ENCODE measurements around the gene CARD9.
"Not testable (repeated sequence)": the region's sequence is repeated elsewhere in the genome, so short reads cannot be mapped to it uniquely, and the experiment has no call there.

Gene CARD9, protein sequence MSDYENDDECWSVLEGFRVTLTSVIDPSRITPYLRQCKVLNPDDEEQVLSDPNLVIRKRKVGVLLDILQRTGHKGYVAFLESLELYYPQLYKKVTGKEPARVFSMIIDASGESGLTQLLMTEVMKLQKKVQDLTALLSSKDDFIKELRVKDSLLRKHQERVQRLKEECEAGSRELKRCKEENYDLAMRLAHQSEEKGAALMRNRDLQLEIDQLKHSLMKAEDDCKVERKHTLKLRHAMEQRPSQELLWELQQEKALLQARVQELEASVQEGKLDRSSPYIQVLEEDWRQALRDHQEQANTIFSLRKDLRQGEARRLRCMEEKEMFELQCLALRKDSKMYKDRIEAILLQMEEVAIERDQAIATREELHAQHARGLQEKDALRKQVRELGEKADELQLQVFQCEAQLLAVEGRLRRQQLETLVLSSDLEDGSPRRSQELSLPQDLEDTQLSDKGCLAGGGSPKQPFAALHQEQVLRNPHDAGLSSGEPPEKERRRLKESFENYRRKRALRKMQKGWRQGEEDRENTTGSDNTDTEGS

DNA sequence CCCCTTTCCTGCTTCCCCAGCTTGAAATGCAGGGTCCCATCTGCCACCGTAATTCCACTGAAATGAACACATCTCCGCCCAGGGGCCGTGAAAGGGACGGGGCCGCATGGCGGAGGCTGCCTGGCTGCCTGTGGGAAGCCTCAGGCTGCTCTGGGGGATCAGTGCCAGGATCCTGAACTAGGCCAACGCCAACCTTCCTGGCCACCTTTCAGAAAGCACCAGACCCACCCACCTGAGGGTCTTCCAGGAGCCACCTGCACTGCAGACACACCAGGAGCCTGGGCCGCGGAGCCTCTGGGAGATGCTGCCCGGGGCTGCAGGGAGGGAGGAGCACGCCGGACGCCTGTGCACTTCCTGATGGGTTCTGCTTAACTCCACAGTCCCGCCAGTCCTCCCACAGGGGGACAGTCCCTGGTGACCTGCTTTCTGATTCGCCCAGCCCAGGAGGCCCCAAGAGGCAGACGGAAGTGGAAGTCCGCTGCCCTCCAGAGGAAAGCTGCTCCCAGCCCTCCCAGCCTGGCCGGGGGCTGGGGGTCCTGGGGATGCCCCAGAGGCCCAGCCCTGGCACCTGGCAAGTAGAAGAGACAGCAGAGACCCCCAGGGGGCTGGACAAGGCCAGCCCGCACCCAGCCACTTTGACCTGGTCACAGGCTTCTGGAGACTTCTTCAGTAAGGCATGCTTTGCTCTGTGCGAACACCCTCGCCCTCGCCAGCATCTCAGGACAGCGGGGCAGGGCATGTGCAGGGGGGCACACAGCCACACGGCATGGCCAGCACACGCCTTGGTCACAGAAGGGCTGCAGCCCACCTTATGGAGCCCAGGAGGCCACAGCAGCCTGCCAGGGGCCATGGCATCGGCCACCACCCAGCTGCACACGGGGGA lies at the start of gene CARD9:
Gene CARD9, minus strand, starts transcription at position 370 of the 883 bp plus-strand sequence. CDS start 1,591 bp downstream, outside the sequence.
- no peak for DNase-seq

DNA sequence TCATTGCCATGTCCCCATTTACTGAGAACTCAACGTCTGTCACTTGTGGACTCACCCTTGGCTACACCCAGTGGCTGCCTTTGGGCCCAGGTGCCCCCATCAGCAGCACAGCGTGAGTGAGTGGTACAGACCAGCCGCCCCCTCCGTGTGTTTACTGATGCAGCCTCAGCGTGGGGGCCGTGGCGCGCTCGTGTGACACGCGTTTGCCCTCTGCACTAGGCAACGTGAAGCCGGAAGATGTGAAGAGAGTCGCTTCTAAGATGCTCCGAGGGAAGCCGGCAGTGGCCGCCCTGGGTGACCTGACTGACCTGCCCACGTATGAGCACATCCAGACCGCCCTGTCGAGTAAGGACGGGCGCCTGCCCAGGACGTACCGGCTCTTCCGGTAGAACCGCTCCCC lies 49.4 kb upstream of the CARD9 start:
- no peak for DNase-seq

DNA sequence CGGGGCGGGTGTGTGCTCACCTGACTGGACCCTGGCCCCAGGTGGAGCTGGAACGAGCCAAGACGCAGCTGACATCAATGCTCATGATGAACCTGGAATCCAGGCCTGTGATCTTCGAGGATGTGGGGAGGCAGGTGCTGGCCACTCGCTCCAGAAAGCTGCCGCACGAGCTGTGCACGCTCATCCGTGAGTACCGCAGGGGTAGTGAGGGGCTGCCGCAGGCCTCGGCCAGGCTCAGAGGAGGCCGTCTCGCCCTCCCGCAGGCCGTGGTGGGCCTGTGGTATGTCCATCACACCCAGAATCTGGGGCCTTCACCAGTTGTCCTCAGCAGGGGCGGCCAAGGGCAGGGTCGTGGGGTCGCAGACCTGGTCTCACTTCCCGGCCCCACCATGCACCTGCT lies 48.3 kb upstream of the CARD9 start:
- no peak for DNase-seq

DNA sequence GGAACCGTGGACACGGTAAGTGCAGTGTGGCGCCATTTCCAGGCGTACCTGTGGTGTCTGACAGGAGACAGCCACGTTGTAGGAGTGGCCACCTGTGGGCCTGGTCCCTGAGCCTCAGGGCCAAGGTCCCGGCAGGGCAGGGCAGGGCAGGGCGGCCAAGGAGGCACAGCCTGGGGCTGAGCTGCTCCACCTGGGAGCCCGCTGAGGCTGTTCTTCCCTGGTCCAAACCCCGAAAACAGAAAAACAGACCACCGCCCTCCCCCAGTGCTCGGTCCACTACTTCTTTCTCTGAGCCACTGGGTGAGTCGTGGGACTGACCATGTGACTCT lies 45.6 kb upstream of the CARD9 start:
- DNase-seq = no peak

DNA sequence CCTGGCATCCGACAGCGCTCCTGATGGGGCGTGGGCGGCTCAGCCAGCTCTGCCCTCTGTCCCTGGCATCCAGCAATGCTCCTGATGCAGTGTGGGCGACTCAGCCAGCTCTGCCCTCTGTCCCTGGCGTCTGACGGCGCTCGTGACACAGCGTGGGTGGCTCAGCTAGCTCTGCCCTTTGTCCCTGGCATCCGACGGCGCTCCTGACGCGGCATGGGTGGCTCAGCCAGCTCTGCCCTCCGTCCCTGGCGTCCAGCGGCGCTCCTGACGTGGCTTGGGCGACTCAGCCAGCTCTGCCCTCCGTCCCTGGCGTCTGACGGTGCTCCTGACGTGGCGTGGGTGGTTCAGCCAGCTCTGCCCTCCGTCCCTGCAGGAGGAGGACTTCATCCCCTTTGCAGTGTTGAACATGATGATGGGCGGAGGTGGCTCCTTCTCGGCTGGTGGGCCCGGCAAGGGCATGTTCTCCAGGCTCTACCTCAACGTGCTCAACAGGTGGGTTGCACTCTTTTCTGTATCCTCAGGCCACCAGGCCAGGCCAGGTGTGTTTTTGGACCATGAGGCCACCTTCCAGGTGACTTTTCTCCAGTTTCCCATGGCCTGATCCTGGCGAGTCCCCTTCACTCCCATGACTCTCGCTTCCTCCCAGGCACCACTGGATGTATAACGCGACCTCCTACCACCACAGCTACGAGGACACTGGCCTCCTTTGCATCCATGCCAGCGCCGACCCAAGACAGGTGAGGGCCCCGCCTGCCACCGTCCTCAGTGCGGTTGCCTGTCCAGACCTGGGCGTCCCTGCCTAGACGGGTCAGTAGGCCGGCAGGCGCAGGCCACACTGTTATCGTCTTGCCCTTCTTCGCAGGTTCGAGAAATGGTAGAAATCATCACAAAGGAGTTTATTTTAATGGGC lies 45.0 kb upstream of the CARD9 start:
- DNase-seq = no peak

DNA sequence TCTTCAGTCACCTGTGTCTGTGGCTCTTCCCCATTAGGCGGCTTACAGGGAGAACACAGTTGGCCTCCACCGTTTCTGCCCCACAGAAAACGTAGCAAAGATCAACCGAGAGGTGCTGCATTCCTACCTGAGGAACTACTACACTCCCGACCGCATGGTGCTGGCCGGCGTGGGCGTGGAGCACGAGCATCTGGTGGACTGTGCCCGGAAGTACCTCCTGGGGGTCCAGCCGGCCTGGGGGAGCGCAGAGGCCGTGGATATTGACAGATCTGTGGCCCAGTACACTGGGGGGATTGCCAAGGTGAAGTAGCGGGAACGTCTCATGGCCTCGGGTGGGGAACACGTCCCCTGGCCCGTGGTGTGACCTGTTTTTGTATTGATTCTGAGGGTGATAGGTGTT lies 43.4 kb upstream of the CARD9 start:
- DNase-seq = no peak

DNA sequence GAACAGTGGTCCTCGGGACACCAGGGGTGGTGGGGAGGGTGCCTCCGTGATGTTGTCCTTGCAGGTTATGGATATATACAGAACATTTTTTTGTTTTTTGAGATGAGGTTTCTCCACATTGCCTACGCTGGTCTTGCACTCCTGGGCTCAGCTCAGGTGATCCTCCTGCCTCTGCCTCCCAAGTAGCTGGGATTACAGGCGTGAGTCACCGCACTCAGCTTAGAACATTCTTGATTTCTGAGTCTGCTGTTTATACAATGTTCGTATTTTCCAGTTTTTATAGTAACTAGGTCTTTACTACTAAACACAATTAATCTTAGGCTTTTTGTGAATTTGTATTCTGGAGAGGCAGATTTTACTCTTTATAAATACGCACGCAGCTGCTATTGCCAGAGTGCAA lies 43.0 kb upstream of the CARD9 start:
- DNase-seq = no peak

DNA sequence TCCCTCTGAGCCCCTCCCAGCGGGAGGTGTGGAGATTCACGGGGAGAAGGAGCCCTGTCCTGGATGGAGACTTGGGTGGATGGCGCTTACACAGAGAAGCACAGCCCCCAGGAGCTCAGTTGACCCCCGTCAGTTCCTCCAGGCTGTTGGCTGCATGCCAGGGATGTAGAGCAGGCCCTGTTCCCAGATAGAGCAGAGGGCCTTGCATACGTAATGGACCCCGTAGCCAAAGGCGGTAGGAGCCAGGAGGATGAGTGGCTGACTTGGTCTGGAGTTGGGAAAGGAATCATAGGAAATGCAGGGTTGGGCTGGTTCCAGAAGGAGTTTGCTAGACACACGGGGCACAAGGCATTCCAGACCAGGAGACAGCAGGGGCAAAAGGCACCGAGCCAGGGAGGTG lies 39.5 kb upstream of the CARD9 start:
- no peak for DNase-seq

DNA sequence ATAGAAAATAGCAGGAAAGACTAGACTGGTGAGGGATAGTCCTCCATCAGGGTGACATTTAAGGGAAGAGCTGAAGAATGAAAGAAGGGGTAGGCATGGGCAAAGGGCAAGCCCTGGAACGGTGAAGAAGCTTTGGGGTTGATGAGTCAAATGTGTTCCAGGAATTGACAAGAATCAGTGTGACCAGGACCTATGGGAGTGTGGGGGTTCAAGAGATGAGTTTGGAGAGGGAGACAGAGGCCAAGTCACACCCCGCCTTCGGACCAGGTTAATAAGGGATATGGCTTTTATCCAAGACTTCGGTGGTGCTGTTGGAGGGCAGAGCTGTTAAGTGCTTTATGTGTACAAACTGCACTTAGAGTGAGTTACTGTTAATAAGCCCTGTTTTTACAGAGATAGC lies 37.9 kb upstream of the CARD9 start:
- DNase-seq = peak; percentile 10

DNA sequence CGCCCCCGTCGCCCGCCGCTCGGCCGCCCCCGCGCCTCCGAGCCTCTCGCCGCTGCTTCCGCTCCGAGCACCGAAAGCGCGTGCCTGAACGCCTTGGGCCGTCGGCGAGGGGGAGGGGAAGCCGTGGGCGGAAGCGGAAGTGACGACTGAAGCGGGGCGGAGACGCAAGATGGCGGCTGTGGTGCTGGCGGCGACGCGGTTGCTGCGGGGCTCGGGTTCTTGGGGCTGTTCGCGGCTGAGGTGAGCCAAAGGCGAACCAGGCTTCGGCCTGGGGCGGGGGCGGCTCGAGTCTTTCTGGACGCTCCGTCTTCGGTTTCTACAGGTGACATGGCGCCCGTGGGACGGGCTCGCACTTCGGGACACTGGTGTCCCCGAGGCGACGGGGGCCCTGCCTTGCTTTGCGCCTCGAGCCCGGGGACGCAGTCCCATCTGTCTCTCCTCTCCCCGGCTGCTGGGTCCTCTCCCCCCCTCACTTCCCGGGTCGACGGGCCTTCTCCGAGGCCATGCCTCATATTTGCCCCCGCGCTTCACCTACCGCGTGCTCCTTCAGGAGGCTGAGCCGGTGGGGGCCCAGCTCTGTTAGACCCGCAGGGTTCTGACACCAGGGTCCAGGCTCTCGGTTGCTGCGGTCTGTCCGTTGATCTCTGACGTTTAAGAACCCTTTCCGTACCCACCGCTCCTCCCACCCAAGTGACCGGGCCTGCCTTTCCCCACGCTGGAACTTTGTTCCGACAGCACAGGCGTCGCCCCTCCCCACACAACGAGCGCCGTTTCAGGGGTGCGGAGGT lies 37.2 kb upstream of the CARD9 start, which contains the start of the genes ENTR1 and PMPCA:
Gene ENTR1, minus strand, starts transcription at position 115 of the 788 bp plus-strand sequence. CDS start 217 bp downstream, outside the sequence.
Gene PMPCA, plus strand, starts transcription at position 159 of the 788 bp plus-strand sequence. Its CDS starts 11 bp downstream, at position 170.
- peak; percentile 94 for DNase-seq

DNA sequence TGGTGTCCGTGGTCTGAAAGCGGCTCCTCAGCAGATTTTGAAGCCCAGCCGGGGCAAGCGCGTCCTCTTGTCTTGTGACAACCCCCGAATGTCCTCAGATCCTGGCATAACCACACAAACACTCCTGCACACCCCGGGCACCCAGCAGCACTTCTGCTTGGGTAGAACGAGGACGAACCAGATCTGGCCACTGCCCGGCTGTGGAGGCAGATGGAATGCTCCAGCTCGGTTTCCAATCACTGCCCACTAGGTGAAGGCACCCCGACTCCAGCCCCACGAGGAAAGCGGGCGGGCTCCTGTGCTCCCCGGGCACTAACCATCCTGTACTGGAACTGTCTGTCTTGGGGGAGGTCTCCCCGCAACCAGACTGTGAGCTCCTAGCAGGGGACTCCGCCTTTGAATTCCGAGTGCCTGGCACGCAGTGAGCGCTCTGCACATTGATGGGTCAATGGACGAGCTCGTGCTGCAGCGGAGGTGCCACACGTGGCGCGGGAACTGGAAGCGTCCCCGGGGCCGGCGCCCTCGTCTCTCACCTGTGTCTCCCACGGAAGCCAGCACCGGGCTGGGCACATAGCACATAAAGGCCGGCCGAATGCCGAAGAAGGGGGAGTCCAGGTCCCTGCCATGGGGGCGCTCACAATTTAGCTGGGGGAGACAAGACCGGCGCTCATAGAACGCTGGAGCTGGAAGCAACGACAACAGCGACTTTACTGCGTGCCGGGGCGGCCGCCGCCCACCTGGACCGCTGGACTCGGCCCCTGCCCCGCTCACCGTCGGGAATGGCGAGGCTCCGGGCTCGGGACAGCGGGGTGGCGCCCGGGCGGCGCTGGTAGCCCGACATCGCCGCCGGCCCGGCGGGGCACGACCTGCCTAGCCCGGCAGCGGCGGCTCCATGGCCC lies 36.3 kb upstream of the CARD9 start:
- DNase-seq = peak; percentile 49

DNA sequence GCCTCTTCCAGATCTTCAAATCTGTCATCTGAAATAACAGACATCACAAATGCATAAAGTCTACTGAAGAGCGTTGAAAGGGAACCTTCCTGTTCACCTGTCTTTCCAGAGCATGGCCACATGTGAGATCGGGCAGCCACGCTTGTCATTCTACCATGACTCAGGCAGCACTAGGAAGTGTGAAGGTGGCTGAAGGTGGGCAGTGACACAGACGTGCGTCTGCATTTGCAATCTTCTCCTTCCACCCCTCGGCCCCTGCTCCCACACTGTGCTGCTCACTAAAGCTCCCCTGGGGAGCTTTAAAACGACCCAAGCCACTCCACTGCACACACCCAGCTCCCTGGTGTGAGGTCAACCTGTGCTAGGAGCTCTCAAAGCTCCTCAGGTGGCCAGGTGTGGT lies 34.4 kb upstream of the CARD9 start:
- peak; percentile 50 for DNase-seq

DNA sequence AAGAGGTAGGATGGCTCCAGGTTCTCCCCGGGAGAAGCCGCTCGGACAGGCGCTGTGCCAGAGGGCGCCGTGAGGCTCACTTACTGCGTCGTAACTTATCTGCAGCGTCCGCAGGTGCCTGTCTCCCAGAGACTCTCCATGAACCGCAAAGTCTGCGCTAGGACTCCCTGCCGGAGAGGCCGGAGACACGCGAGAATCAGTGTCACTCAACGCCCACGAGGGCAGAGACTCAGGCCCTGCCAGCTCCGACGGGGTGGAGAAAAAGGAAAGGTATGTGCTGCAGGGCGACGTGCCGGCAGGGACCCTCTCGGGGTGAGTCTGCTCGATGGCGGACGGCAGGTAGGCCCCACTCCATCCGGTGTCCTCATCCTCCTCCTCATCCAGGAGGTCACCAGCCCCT lies 33.6 kb upstream of the CARD9 start:
- not testable (repeated sequence) for DNase-seq

DNA sequence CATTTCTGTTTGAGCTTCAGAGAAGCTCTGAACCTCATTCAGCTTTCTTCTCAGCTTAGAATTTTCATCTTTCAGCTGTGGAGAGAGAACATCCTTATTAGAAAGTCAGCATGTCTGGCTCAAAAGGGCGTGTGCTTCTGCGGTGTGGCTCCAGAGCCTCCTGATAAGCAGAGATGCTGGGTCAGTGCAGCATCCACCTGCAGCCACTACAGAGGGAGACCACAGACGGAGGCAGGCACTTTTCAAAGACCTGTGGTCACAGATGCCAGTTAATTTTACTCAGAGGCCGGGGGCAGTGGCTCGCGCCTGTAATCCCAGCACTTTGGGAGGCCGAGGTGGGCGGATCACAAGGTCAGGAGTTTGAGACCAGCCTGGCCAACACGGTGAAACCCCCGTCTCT lies 32.4 kb upstream of the CARD9 start:
- DNase-seq = not testable (repeated sequence)

DNA sequence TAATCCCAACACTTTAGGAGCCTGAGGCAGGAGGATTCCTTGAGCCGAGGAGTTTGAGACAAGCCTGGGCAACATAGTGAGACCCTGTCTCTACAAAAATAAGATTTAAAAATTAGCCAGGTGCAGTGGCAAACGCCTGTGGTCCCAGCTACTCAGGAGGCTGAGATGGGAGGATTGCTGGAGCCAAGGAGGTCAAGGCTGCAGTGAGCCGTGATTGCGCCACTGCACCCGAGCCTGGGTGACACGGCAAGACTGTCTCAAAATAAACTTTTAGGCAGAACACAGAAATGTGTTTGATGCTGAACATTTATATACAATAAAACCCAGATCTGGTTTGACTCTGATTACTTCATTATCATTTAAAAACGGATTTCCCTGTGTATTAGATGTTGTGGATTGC lies 32.0 kb upstream of the CARD9 start:
- DNase-seq = no peak

DNA sequence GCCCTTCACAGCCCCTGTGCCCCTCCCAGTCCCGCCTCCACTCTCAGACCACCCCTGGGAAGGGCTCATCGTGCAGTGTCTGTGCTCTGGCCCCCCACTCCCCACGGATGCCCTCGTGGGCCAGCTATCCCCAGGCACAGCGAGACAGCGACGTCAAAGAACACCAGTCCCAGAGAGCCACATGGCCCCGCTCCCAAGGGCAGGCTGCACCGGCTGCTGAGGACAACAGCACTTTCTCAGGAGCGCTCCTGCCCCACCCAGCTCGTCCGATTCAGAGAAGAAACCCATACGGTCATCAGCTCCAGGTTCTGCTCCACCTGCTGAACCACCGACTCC lies 31.3 kb upstream of the CARD9 start:
- no peak for DNase-seq

DNA sequence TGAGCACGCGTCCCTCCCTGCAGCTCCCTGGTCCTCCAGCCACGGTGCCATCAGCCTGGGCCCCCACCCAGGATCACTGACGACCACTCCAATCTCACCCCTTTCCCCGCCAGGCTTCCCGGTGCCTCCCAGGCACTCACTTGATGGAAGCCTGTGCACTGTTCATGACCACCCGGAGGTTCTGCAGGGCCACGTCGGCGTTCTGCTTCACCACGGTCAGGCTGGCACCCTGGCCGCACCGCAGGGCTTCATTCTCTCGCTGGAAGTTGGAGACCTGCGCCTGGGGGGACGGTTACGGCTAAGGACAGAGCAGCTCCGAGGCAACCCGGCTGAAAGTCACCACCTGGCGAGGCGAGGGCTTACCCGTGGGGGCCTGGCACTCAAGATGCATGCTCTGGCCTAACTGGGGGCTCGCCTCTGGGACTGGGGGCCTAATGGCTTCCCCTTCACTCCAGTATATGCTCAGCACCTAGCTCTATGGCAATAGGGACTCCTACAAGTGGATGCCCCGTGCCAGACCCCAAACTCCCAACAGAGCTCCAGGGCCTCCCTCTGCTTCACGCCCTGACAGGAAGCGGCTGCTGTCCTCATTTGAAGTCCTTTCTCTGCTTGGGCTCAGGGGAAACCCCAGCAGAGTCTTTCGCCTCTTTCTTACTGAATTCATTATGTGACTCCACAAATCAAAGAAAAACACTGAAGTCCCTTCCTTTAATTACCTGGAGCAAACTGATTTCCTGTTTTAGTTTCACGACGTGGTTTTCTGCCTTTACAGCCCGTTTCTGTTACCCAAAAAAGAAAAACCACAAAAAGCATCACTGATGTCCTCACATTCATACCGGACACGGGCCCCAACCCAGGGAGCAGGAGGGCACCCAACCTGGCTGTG lies 30.7 kb upstream of the CARD9 start:
- DNase-seq = peak; percentile 74

DNA sequence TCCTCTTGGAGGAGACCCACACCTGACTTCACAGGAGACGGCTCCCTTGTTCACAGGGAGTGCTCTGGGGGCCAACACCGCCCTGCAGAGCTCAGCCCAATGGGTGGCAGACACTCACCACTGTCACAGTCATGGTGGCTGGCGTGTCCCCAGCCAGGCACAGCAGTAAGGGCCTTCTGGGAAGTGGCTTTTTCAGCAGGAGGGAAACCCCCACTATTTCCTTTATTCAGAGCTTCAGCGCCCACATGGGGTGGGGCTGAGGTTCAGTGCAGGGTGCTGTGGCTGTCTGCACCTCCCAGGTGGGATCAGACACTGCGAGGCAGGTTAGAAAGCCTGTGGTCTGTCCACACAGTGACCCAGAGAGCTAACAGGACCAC lies 30.1 kb upstream of the CARD9 start:
- DNase-seq = peak; percentile 86

DNA sequence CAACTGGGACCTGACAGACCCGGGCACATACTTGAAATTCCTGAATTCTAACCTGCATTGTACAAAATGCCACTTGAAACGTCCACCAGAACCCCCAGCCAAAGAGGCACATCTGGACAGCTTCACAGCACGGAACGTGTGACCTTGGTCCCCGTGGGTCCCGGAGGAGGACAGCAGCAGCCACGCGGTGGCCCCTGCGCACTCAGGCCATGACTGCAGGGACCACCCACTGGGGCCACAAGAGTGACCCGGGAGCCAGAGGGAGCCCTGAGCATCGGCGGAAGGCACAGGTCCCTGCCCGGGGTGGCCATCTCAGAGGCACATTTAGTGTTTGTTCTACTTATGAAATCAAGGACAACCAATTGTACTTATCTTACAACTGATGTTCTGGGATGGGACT lies 28.6 kb upstream of the CARD9 start:
- DNase-seq = no peak
